ENCODE measurements around the gene KRTAP6-1. TPM values are rescaled to one million over a fixed set of nuclear protein-coding genes. Genes with fewer than 3 reads are reported as not detected.

Gene KRTAP6-1
- total and polyA plus RNA-seq, 2 experiments from 2014 or later, result not detected

DNA sequence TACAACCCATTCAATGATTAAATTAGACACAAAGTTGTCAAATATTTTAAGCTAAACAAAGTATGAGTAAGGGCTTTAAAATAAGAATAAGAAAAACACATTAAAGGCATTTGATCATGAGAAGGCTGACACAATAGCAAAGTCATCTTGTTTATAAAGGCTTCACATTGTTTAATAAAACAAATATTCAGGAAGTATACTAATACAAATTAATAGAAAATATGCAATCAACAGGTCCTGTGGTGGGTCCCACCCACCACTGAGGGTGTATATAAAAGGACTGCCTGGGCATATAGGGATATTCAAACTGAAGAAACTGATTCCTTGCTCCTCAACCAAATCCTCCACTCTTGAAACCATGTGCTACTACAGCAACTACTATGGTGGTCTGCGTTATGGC lies 21.2 kb upstream of the KRTAP6-1 start, which contains the start of gene KRTAP20-2:
Gene KRTAP20-2 (plus strand): TSS at position 301 of the 400 bp plus-strand sequence. CDS start 58 bp downstream, at position 359.
- Histone ChIP-seq H3K27ac (no peak within 1 kb of the TSS), H3K27me3 (replicated peaks; ENCODE audit: insufficient read depth) (no peaks in the 10 kb centered on the region)
- in situ Hi-C loops (cut with MboI), result no loop called here

DNA sequence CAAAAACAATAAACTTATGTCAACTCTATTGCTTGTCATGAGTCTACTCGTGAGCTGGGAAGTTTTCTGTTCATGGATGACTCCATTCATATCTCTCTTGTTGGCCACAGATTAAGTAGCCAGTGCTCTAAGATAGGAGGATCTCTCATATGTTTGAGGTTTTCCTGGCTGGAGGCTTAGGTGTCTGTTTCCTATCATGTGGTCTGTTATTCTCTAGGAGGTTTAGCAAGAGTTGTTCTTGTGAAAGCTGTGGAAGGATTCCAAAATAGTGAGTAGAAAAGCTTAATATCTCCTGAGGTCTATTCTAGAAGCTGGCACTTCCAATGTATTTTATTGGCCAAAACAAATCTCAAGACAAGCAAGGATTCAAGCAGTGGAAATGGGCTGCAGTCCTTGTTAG lies 15.5 kb upstream of the KRTAP6-1 start:
- Histone ChIP-seq H3K27me3 (replicated peaks; ENCODE audit: insufficient read depth) (no peaks in the 10 kb centered on the region), H3K4me3 (no peak overlapping the region), H3K36me3 (ENCODE audit: low read depth) (no peaks in the 10 kb centered on the region), H4K20me1 (ENCODE audit: insufficient read depth) (no peaks in the 10 kb centered on the region), H3K9me2 (ENCODE audit: insufficient read depth) (no peaks in the 10 kb centered on the region), H2AFZ (no peak overlapping the region), H3K79me2 (ENCODE audit: insufficient read depth) (no peaks in the 10 kb centered on the region), H3K4me1 (ENCODE audit: insufficient read depth) (no peaks in the 10 kb centered on the region), H3K9me3 (ENCODE audit: low read depth) (peaks cover 4% of the 10 kb centered on the region), H3K27ac (no peak overlapping the region), H3F3A (ENCODE audit: insufficient read depth) (no peaks in the 10 kb centered on the region), H3K9ac (no peak overlapping the region), H3K4me2 (ENCODE audit: unreplicated experiment) (no peak overlapping the region)
- no peak for DNase-seq
- in situ Hi-C loops (cut with MboI), result no loop called here
- TF ChIP-seq EZH2 (IDR thresholded peaks at IDR 0.05; ENCODE audit: insufficient read depth, poor library complexity, severe bottlenecking) (no peak), EZH2phosphoT487 (IDR thresholded peaks at IDR 0.05; ENCODE audit: insufficient read depth, low read depth) (no peak)
- whole genome bisulfite sequencing, 2 experiments (ENCODE audit: low coverage in 1 of 2, low lambda C conversion rate in 2 of 2, missing lambda C conversion rate in 2 of 2), result 28 to 36% methylated on average over 1 of the region's 1 CpG

More for the DNA sequence above, 21.2 kb upstream of the KRTAP6-1 start, which contains the start of gene KRTAP20-2:
- Histone ChIP-seq H3K36me3 (ENCODE audit: low read depth) (no peaks in the 10 kb centered on the region), H3K9ac (no peak within 1 kb of the TSS), H3K4me2 (ENCODE audit: unreplicated experiment) (no peak within 1 kb of the TSS), H2AFZ (no peak within 1 kb of the TSS), H3K9me3 (ENCODE audit: low read depth) (no peaks in the 10 kb centered on the region), H3K9me2 (ENCODE audit: insufficient read depth) (no peaks in the 10 kb centered on the region), H3K4me3 (no peak within 1 kb of the TSS), H4K20me1 (ENCODE audit: insufficient read depth) (no peaks in the 10 kb centered on the region), H3K4me1 (ENCODE audit: insufficient read depth) (no peaks in the 10 kb centered on the region), H3K79me2 (ENCODE audit: insufficient read depth) (no peaks in the 10 kb centered on the region), H3F3A (ENCODE audit: insufficient read depth) (no peaks in the 10 kb centered on the region)
- no peak for TF ChIP-seq EZH2phosphoT487 (IDR thresholded peaks at IDR 0.05; ENCODE audit: insufficient read depth, low read depth)
- TF ChIP-seq EZH2 (IDR thresholded peaks at IDR 0.05; ENCODE audit: insufficient read depth, poor library complexity, severe bottlenecking), result no peak
- DNase-seq, result no peak
- 21 to 31% methylated on average over 1 of the region's 1 CpG for WGBS, 2 experiments (ENCODE audit: low coverage in 1 of 2, low lambda C conversion rate in 2 of 2, missing lambda C conversion rate in 2 of 2)

DNA sequence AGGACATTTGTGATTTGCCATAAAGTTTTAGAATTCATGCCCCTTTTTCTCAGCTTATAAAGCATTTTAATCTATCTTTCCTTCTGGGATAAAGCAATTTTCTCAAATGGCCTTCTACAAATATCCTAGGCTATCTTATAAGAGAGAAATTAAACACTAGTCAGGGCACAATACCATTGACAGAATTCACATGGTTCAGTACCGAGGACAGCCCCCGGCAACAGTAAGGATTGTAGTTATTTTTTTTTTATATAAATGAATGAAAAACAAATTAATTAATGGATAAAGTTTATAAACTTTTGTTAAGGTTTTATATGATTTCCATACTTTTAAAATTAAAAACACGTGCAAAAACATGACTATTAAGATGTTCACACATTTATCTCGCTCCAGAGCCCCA lies 14.4 kb upstream of the KRTAP6-1 start:
- DNase-seq, result no peak
- Histone ChIP-seq H3K36me3 (ENCODE audit: low read depth) (no peaks in the 10 kb centered on the region), H3F3A (ENCODE audit: insufficient read depth) (no peaks in the 10 kb centered on the region), H3K9ac (no peak overlapping the region), H3K4me3 (no peak overlapping the region), H3K27ac (no peak overlapping the region), H4K20me1 (ENCODE audit: insufficient read depth) (no peaks in the 10 kb centered on the region), H3K4me2 (ENCODE audit: unreplicated experiment) (no peak overlapping the region), H3K4me1 (ENCODE audit: insufficient read depth) (no peaks in the 10 kb centered on the region), H3K9me3 (ENCODE audit: low read depth) (peaks cover 4% of the 10 kb centered on the region), H3K9me2 (ENCODE audit: insufficient read depth) (no peaks in the 10 kb centered on the region), H2AFZ (no peak overlapping the region), H3K27me3 (replicated peaks; ENCODE audit: insufficient read depth) (no peaks in the 10 kb centered on the region), H3K79me2 (ENCODE audit: insufficient read depth) (no peaks in the 10 kb centered on the region)
- in situ Hi-C loops (cut with MboI), result no loop called here
- WGBS, 2 experiments (ENCODE audit: low coverage in 1 of 2, low lambda C conversion rate in 2 of 2, missing lambda C conversion rate in 2 of 2), result 20 to 21% methylated on average over 4 of the region's 4 CpGs
- TF ChIP-seq EZH2 (IDR thresholded peaks at IDR 0.05; ENCODE audit: insufficient read depth, poor library complexity, severe bottlenecking), result no peak
- no peak for TF ChIP-seq EZH2phosphoT487 (IDR thresholded peaks at IDR 0.05; ENCODE audit: insufficient read depth, low read depth)

DNA sequence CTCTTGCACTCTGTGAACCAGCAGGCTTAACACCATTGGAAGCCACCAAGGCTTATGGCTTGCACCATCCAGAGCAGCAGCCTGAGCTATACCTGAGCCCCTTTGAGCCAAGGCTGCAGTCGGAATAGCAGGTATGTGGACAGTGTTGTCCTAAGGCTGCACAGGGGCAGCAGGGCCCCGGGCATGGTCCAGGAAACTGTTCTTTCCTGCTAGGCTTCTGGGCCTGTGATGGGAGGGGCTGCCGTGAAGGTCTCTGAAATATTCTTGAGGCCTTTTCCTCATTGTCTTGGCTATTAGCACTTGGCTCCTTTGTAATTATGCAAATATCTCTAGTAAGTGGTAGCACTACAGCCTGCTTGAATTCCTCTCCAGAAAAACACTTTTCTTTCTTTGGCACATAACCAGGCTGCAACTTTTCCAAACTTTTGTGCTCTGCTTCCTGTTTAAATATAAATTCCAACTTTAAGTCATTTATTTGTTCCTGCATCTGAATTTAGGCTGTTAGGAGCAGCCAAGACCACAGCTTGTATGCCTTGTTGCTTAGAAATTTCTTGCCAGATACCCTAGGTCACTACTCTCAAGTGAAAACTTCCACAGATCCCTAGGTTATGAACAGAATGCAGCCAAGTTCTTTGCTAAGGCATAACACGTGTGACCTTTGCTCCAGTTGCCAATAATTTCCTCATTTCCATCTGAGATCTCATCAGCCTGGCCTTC lies 11.9 kb upstream of the KRTAP6-1 start:
- 12 to 20% methylated on average over 4 of the region's 4 CpGs for WGBS, 2 experiments (ENCODE audit: low coverage in 1 of 2, low lambda C conversion rate in 2 of 2, missing lambda C conversion rate in 2 of 2)
- H3K9ac ChIP-seq, result no peak overlapping the region
- H3K27ac ChIP-seq, result no peak overlapping the region
- H3K9me2 ChIP-seq (ENCODE audit: insufficient read depth), result no peaks in the 10 kb centered on the region
- no peak overlapping the region for H3K4me3 ChIP-seq
- H3K27me3 ChIP-seq (replicated peaks; ENCODE audit: insufficient read depth), result no peaks in the 10 kb centered on the region
- no peak for DNase-seq
- H3K4me1 ChIP-seq (ENCODE audit: insufficient read depth), result no peaks in the 10 kb centered on the region
- in situ Hi-C loops (cut with MboI), result no loop called here
- H2AFZ ChIP-seq, result no peak overlapping the region
- H3K4me2 ChIP-seq (ENCODE audit: unreplicated experiment), result no peak overlapping the region
- H3K36me3 ChIP-seq (ENCODE audit: low read depth), result no peaks in the 10 kb centered on the region
- TF ChIP-seq EZH2 (IDR thresholded peaks at IDR 0.05; ENCODE audit: insufficient read depth, poor library complexity, severe bottlenecking) (no peak), EZH2phosphoT487 (IDR thresholded peaks at IDR 0.05; ENCODE audit: insufficient read depth, low read depth) (no peak)
- no peaks in the 10 kb centered on the region for H3K79me2 ChIP-seq (ENCODE audit: insufficient read depth)
- peaks cover 4% of the 10 kb centered on the region for H3K9me3 ChIP-seq (ENCODE audit: low read depth)
- no peaks in the 10 kb centered on the region for H3F3A ChIP-seq (ENCODE audit: insufficient read depth)
- no peaks in the 10 kb centered on the region for H4K20me1 ChIP-seq (ENCODE audit: insufficient read depth)
